CD4-positive, CD25-positive, alpha-beta regulatory T cell (primary cell): ENCODE data around the gene LCN12. TPM values are rescaled to one million over a fixed set of nuclear protein-coding genes. Genes with fewer than 3 reads are reported as not detected.

Experiments used
- ATAC-seq, 2 donors: fragments of 150-1000 bp; cut with Tn5 transposase; one replicate each; pipeline ENCODE4 v1.10.0; 2021; ENCODE audit warnings: low read depth in 2 of 2, moderate number of reproducible peaks in 2 of 2, moderate library complexity in 1 of 2
- DNase-seq, 3 donors: peaks; one replicate each; pipeline versions ENCODE4 v3.0.0 to v3.0.0-alpha.2; 2012 to 2022; ENCODE audit warnings: mixed read lengths in 1 of 3
- H3K27ac ChIP-seq: one replicate; pipeline ENCODE4 v1.7.0; 2013; ENCODE audit warnings: mild to moderate bottlenecking, low read length; ENCODE audit not compliant: insufficient read depth, poor library complexity, severe bottlenecking
- H3K27me3 ChIP-seq: one replicate; pipeline ENCODE4 v1.7.0; 2013; ENCODE audit warnings: low read length; ENCODE audit not compliant: control insufficient read depth, insufficient read depth
- H3K36me3 ChIP-seq: one replicate; pipeline ENCODE4 v1.7.0; 2013; ENCODE audit warnings: mild to moderate bottlenecking, low read length, moderate library complexity; ENCODE audit not compliant: control insufficient read depth, insufficient read depth
- H3K4me1 ChIP-seq: 2 replicates; pipeline ENCODE4 v1.7.0; 2013; ENCODE audit warnings: mild to moderate bottlenecking, low read length; ENCODE audit not compliant: insufficient read depth, control insufficient read depth, poor library complexity, severe bottlenecking
- H3K4me3 ChIP-seq: one replicate; pipeline ENCODE4 v1.7.0; 2013; ENCODE audit warnings: low read depth, mild to moderate bottlenecking, low read length, moderate library complexity
- H3K9me3 ChIP-seq, 2 experiments: 1 replicate in 1 of 2; 2 replicates in 1 of 2; pipeline ENCODE4 v1.7.0; 2013; ENCODE audit warnings: low read length in 2 of 2, mild to moderate bottlenecking in 1 of 2, moderate library complexity in 1 of 2; ENCODE audit not compliant: control insufficient read depth in 2 of 2
- H3K27ac Mint-ChIP-seq, 3 donors: one replicate each; pipeline ENCODE4 v1.8.0; 2020 to 2022; ENCODE audit warnings: mild to moderate bottlenecking in 3 of 3, mixed read lengths in 3 of 3, moderate library complexity in 2 of 3
- H3K27me3 Mint-ChIP-seq: one replicate; pipeline ENCODE4 v1.8.0; 2022; ENCODE audit warnings: mild to moderate bottlenecking, mixed read lengths
- H3K36me3 Mint-ChIP-seq: one replicate; pipeline ENCODE4 v1.8.0; 2020; ENCODE audit warnings: mixed read lengths
- H3K4me1 Mint-ChIP-seq, 4 donors: one replicate each; pipeline ENCODE4 v1.8.0; 2020 to 2022; ENCODE audit warnings: mixed read lengths in 4 of 4, mild to moderate bottlenecking in 1 of 4
- H3K4me3 Mint-ChIP-seq, 4 donors: one replicate each; pipeline ENCODE4 v1.8.0; 2020 to 2022; ENCODE audit warnings: mild to moderate bottlenecking in 4 of 4, mixed read lengths in 4 of 4, moderate library complexity in 3 of 4
- H3K9me3 Mint-ChIP-seq, 7 donors: one replicate each; pipeline ENCODE4 v1.8.0; 2020 to 2022; ENCODE audit warnings: mixed read lengths in 7 of 7, mild to moderate bottlenecking in 3 of 7, moderate library complexity in 2 of 7
- polyA plus RNA-seq, 4 donors: library from polyadenylated mRNA; unstranded; fragments of 300-500 nt; fragmentation: Illumina TruSeq; gene quantifications; one replicate each; pipeline ENCODE4 v1.2.3, GENCODE V29; 2021
- total RNA-seq: library from RNA; stranded (reverse); gene quantifications from one replicate; pipeline ENCODE4 v1.2.3, GENCODE V29; 2022

LCN12 gene
- total and polyA plus RNA-seq, 5 donors from 2014 or later, result 1.4 TPM; not detected in 4

- peak overlapping the region in 1 of 3 donors; percentile 77 for H3K27ac Mint-ChIP-seq
- H3K4me3 ChIP-seq, result no peak overlapping the region
- H3K36me3 Mint-ChIP-seq, result no peaks in the 10 kb centered on the region
- H3K4me1 Mint-ChIP-seq, result peaks cover 0 to 9% (median 2%) of the 10 kb centered on the region in 4 donors
- ATAC-seq (no peak), DNase-seq (no peak)
- H3K27ac ChIP-seq, result no peak overlapping the region
- H3K9me3 Mint-ChIP-seq, result peaks cover 0 to 2% (median 0%) of the 10 kb centered on the region in 7 donors
- H3K27me3 Mint-ChIP-seq, result peaks cover 4% of the 10 kb centered on the region
- H3K4me3 Mint-ChIP-seq, result no peak overlapping the region
- no peaks in the 10 kb centered on the region for H3K36me3 ChIP-seq
- peaks cover 35% of the 10 kb centered on the region for H3K4me1 ChIP-seq
- no peaks in the 10 kb centered on the region for H3K27me3 ChIP-seq
- H3K9me3 ChIP-seq, result no peaks in the 10 kb centered on the region
Observed at GRCh38 chr9:136958898-136959850, 7.1 kb downstream of the LCN12 start.

GRCh38 chr9:136960212-136960937, 8.3 kb downstream of the LCN12 start:
- H3K9me3 Mint-ChIP-seq, result peaks cover 0 to 2% (median 0%) of the 10 kb centered on the region in 7 donors
- H3K27ac Mint-ChIP-seq, result peak overlapping the region in 2 of 3 donors; percentile 72 to 93
- H3K4me1 Mint-ChIP-seq, result peaks cover 0 to 14% (median 4%) of the 10 kb centered on the region in 4 donors
- peak in 1 of 2 donors; percentile 45 for ATAC-seq
- no peaks in the 10 kb centered on the region for H3K36me3 Mint-ChIP-seq
- Histone ChIP-seq H3K4me3 (no peak overlapping the region), H3K27ac (peak overlapping the region; percentile 15), H3K27me3 (no peaks in the 10 kb centered on the region), H3K9me3 (no peaks in the 10 kb centered on the region), H3K36me3 (no peaks in the 10 kb centered on the region), H3K4me1 (peaks cover 47% of the 10 kb centered on the region)
- H3K27me3 Mint-ChIP-seq, result peaks cover under 1% of the 10 kb centered on the region
- DNase-seq, result peak in 1 of 3 donors; percentile 78
- H3K4me3 Mint-ChIP-seq, result peak overlapping the region in 3 of 4 donors; percentile 41 to 85 (median 63)

GRCh38 chr9:136960938-136961275, 8.8 kb downstream of the LCN12 start:
- H3K27me3 ChIP-seq, result no peaks in the 10 kb centered on the region
- no peak overlapping the region for H3K4me3 ChIP-seq
- H3K27me3 Mint-ChIP-seq, result no peaks in the 10 kb centered on the region
- H3K9me3 ChIP-seq, result no peaks in the 10 kb centered on the region
- H3K4me1 Mint-ChIP-seq, result peaks cover 0 to 19% (median 9%) of the 10 kb centered on the region in 4 donors
- no peak overlapping the region for H3K27ac Mint-ChIP-seq
- H3K27ac ChIP-seq, result no peak overlapping the region
- no peak overlapping the region for H3K4me3 Mint-ChIP-seq
- DNase-seq (no peak), ATAC-seq (no peak)
- no peaks in the 10 kb centered on the region for H3K36me3 Mint-ChIP-seq
- H3K9me3 Mint-ChIP-seq, result peaks cover 0 to 2% (median 0%) of the 10 kb centered on the region in 7 donors
- H3K36me3 ChIP-seq, result no peaks in the 10 kb centered on the region
- peaks cover 52% of the 10 kb centered on the region for H3K4me1 ChIP-seq

GRCh38 chr9:136961279-136962065, 9.4 kb downstream of the LCN12 start:
- peaks cover 58% of the 10 kb centered on the region for H3K4me1 ChIP-seq
- H3K27me3 Mint-ChIP-seq, result no peaks in the 10 kb centered on the region
- H3K27me3 ChIP-seq, result no peaks in the 10 kb centered on the region
- H3K4me3 Mint-ChIP-seq, result no peak overlapping the region
- no peak overlapping the region for H3K4me3 ChIP-seq
- H3K4me1 Mint-ChIP-seq, result peaks cover 0 to 23% (median 12%) of the 10 kb centered on the region in 4 donors
- no peaks in the 10 kb centered on the region for H3K36me3 ChIP-seq
- H3K9me3 Mint-ChIP-seq, result peaks cover 0 to 2% (median 0%) of the 10 kb centered on the region in 7 donors
- no peak for DNase-seq
- ATAC-seq, result no peak
- no peaks in the 10 kb centered on the region for H3K9me3 ChIP-seq
- no peak overlapping the region for H3K27ac Mint-ChIP-seq
- H3K27ac ChIP-seq, result no peak overlapping the region
- no peaks in the 10 kb centered on the region for H3K36me3 Mint-ChIP-seq

GRCh38 chr9:136962163-136962562, 10.1 kb downstream of the LCN12 start:
- Mint-ChIP-seq H3K4me3 (no peak overlapping the region), H3K27me3 (no peaks in the 10 kb centered on the region), H3K4me1 (peaks cover 0 to 25% (median 13%) of the 10 kb centered on the region in 4 donors), H3K9me3 (no peaks in the 10 kb centered on the region), H3K27ac (peak overlapping the region in 1 of 3 donors; percentile 53), H3K36me3 (no peaks in the 10 kb centered on the region)
- Histone ChIP-seq H3K9me3 (no peaks in the 10 kb centered on the region), H3K4me1 (peaks cover 59% of the 10 kb centered on the region), H3K27ac (no peak overlapping the region), H3K4me3 (no peak overlapping the region), H3K36me3 (no peaks in the 10 kb centered on the region), H3K27me3 (no peaks in the 10 kb centered on the region)
- DNase-seq (no peak), ATAC-seq (no peak)

GRCh38 chr9:136962701-136963248, 10.7 kb downstream of the LCN12 start:
- no peaks in the 10 kb centered on the region for H3K36me3 ChIP-seq
- peak overlapping the region in 2 of 3 donors; percentile 63 to 83 for H3K27ac Mint-ChIP-seq
- H3K4me3 Mint-ChIP-seq, result peak overlapping the region in 1 of 4 donors; percentile 67
- no peaks in the 10 kb centered on the region for H3K27me3 ChIP-seq
- peaks cover 59% of the 10 kb centered on the region for H3K4me1 ChIP-seq
- H3K27me3 Mint-ChIP-seq, result no peaks in the 10 kb centered on the region
- peaks cover 0 to 27% (median 13%) of the 10 kb centered on the region in 4 donors for H3K4me1 Mint-ChIP-seq
- no peaks in the 10 kb centered on the region for H3K9me3 ChIP-seq
- no peak overlapping the region for H3K27ac ChIP-seq
- DNase-seq (no peak), ATAC-seq (no peak)
- no peak overlapping the region for H3K4me3 ChIP-seq
- no peaks in the 10 kb centered on the region for H3K9me3 Mint-ChIP-seq
- H3K36me3 Mint-ChIP-seq, result no peaks in the 10 kb centered on the region

GRCh38 chr9:136963341-136963740, 11.3 kb downstream of the LCN12 start:
- peaks cover 0 to 27% (median 13%) of the 10 kb centered on the region in 4 donors for H3K4me1 Mint-ChIP-seq
- DNase-seq (no peak), ATAC-seq (no peak)
- H3K27ac ChIP-seq, result no peak overlapping the region
- H3K36me3 ChIP-seq, result no peaks in the 10 kb centered on the region
- no peak overlapping the region for H3K27ac Mint-ChIP-seq
- no peaks in the 10 kb centered on the region for H3K9me3 Mint-ChIP-seq
- no peaks in the 10 kb centered on the region for H3K36me3 Mint-ChIP-seq
- H3K4me3 Mint-ChIP-seq, result peak overlapping the region in 1 of 4 donors; percentile 67
- no peak overlapping the region for H3K4me3 ChIP-seq
- peaks cover 59% of the 10 kb centered on the region for H3K4me1 ChIP-seq
- no peaks in the 10 kb centered on the region for H3K9me3 ChIP-seq
- no peaks in the 10 kb centered on the region for H3K27me3 Mint-ChIP-seq
- no peaks in the 10 kb centered on the region for H3K27me3 ChIP-seq
